HepG2 (cell line): Measurements from ENCODE around the gene CARMIL3. TPM values are rescaled to one million over a fixed set of nuclear protein-coding genes. Genes with fewer than 3 reads are reported as not detected.

Source experiments
- ATAC-seq: fragments of 200-7000 bp; cut with Tn5 transposase; 3 replicates; pipeline ENCODE4 v1.9.1; 2020; ENCODE audit warnings: mild to moderate bottlenecking, moderate library complexity
- BruUV-seq: library from RNA; stranded (reverse); fragments of 400-500 nt; replicated peaks from 2 replicates; lab custom pipeline; 2021; lab: Mats Ljungman, UMichigan
- CTCF ChIA-PET: fragments of 300-600 bp; formaldehyde crosslinking; extraction: SDS; loops from one replicate; lab custom pipeline; 2021; ENCODE audit warnings: low total read pairs, inconsistent platforms, low intra/inter-chr PET ratio; lab: Yijun Ruan, JAX
- POLR2A ChIA-PET: fragments of 350-600 bp; sonication (Branson Sonifier 250); formaldehyde crosslinking; loops from one replicate; lab custom pipeline; 2020; ENCODE audit warnings: antibody characterized with exemption, inconsistent platforms; lab: Yijun Ruan, JAX
- DNase-seq: peaks from one replicate; pipeline ENCODE4 v3.0.0-alpha.2; 2015; ENCODE audit warnings: low spot score
- FAIRE-seq: peaks from 3 replicates; lab custom pipeline; 2011; peaks lifted over from hg19 to GRCh38; lab: Jason Lieb, UNC
- H2AFZ ChIP-seq: one replicate; pipeline ENCODE4 v1.6.1; 2011; ENCODE audit warnings: low read length, inconsistent platforms
- H3K27ac ChIP-seq: fragments of 300-600 bp; 3 replicates; pipeline ENCODE4 v1.8.0; 2011; ENCODE audit warnings: mixed run types, mild to moderate bottlenecking, mixed read lengths, low read length, inconsistent platforms; ENCODE audit not compliant: insufficient read depth; ENCODE audit errors: extremely low read length
- H3K27me3 ChIP-seq, 2 experiments: fragments of 200-600 bp in 1 of 2; 2 replicates in 1 of 2; 3 replicates in 1 of 2; pipeline versions ENCODE4 v1.6.0 to v1.8.0; 2011; ENCODE audit warnings: low read length in 2 of 2, mild to moderate bottlenecking in 2 of 2, moderate library complexity in 2 of 2, inconsistent platforms in 1 of 2; ENCODE audit not compliant: insufficient read depth in 2 of 2, control insufficient read depth in 1 of 2
- H3K36me3 ChIP-seq, 2 experiments: fragments of 200-600 bp in 1 of 2; replicated peaks in 1 of 2; 2 replicates in 1 of 2; 3 replicates in 1 of 2; pipeline versions ENCODE4 v1.5.1 to v1.8.0; 2011; ENCODE audit warnings: low read length in 2 of 2, inconsistent platforms in 1 of 2; ENCODE audit not compliant: insufficient read depth in 2 of 2, control insufficient read depth in 1 of 2
- H3K4me1 ChIP-seq: 2 replicates; pipeline ENCODE4 v1.5.1; 2012; ENCODE audit warnings: low read length, inconsistent platforms; ENCODE audit not compliant: insufficient read depth
- H3K4me2 ChIP-seq: 2 replicates; pipeline ENCODE4 v1.6.0; 2011; ENCODE audit warnings: low read depth, low read length, inconsistent platforms
- H3K4me3 ChIP-seq, 3 experiments: fragments of 200-600 bp in 1 of 3; sonication (generic), shearing (Covaris generic) in 1 of 3; replicated peaks in 1 of 3; 2 replicates each; pipeline ENCODE4 v1.5.1; 2011 to 2016; ENCODE audit warnings: low read length in 3 of 3, inconsistent platforms in 2 of 3, low read depth in 2 of 3, mild to moderate bottlenecking in 2 of 3, control low read depth in 1 of 3, mixed read lengths in 1 of 3; ENCODE audit not compliant: insufficient read depth in 1 of 3
- H3K79me2 ChIP-seq: one replicate; pipeline ENCODE4 v1.6.1; 2011; ENCODE audit warnings: low read length, inconsistent platforms; ENCODE audit not compliant: insufficient read depth
- H3K9ac ChIP-seq: 2 replicates; pipeline ENCODE4 v1.6.0; 2011; ENCODE audit warnings: mild to moderate bottlenecking, low read depth, low read length, inconsistent platforms; ENCODE audit not compliant: insufficient read depth
- H3K9me3 ChIP-seq: 2 replicates; pipeline ENCODE4 v1.5.1; 2012; ENCODE audit warnings: mild to moderate bottlenecking, low read length
- H4K20me1 ChIP-seq: 2 replicates; pipeline ENCODE4 v1.6.0; 2011; ENCODE audit warnings: inconsistent platforms, mild to moderate bottlenecking, low read length, moderate library complexity; ENCODE audit not compliant: insufficient read depth
- AGO2 ChIP-seq: fragments of 200-400 bp; formaldehyde crosslinking; optimal IDR thresholded peaks from 2 replicates; pipeline ENCODE3; 2017; ENCODE audit warnings: mild to moderate bottlenecking, low read depth, low read length, moderate library complexity
- CBX1 ChIP-seq: IDR thresholded peaks from one replicate; pipeline ENCODE4 v1.6.1; 2016; ENCODE audit warnings: antibody characterized with exemption, low read depth
- MTA3 ChIP-seq: sonication (generic); formaldehyde crosslinking; IDR thresholded peaks from 2 replicates; pipeline ENCODE4 v1.4.0; 2020; ENCODE audit warnings: missing genetic modification reagents
- SAFB2 ChIP-seq: sonication (generic); formaldehyde crosslinking; IDR thresholded peaks from 2 replicates; pipeline ENCODE4 v1.5.1; 2020; ENCODE audit warnings: missing genetic modification reagents, low read depth, mild to moderate bottlenecking, borderline replicate concordance
- ZBTB8A ChIP-seq: sonication (generic); formaldehyde crosslinking; IDR thresholded peaks from 2 replicates; pipeline ENCODE4 v1.4.0; 2020; ENCODE audit warnings: mild to moderate bottlenecking, low read depth, missing genetic modification reagents, borderline replicate concordance
- ZNF260 ChIP-seq: sonication (generic); formaldehyde crosslinking; IDR thresholded peaks from 2 replicates; pipeline ENCODE4 v1.4.0; 2020; ENCODE audit warnings: missing genetic modification reagents, low read depth, mild to moderate bottlenecking, borderline replicate concordance
- ZNF484 ChIP-seq: sonication (generic); formaldehyde crosslinking; IDR thresholded peaks from 2 replicates; pipeline ENCODE4 v1.5.1; 2020; ENCODE audit warnings: mild to moderate bottlenecking, low read depth, missing genetic modification reagents, borderline replicate concordance
- ZNF543 ChIP-seq: sonication (generic); formaldehyde crosslinking; IDR thresholded peaks from 2 replicates; pipeline ENCODE4 v1.4.0; 2020; ENCODE audit warnings: mild to moderate bottlenecking, missing genetic modification reagents
- ZNF557 ChIP-seq: sonication (generic); formaldehyde crosslinking; IDR thresholded peaks from 2 replicates; pipeline ENCODE4 v1.4.0; 2020; ENCODE audit warnings: missing genetic modification reagents
- ZNF737 ChIP-seq: sonication (generic); formaldehyde crosslinking; IDR thresholded peaks from 2 replicates; pipeline ENCODE4 v1.5.0; 2020; ENCODE audit warnings: missing genetic modification reagents, mild to moderate bottlenecking, borderline replicate concordance
- WGBS: methylation state at CpG from one replicate; pipeline ENCODE4 v1.1.6; 2017; ENCODE audit warnings: low lambda C conversion rate; 5-methylcytosine and 5-hydroxymethylcytosine counted together
- in situ Hi-C: cut with HindIII; loops from 2 replicates; pipeline ENCODE4 v1.10.0; 2017; ENCODE audit warnings: low pct_unique_long_range_greater_than_20kb; ENCODE audit not compliant: extremely low pct_ligation_motif_present
- intact Hi-C: fragments of 100-400 bp; cut with micrococcal nuclease; formaldehyde crosslinking; loops from one replicate; pipeline ENCODE4 v1.10.0; 2022; ENCODE audit not compliant: unreplicated experiment
- polyA plus RNA-seq, 8 experiments: library from polyadenylated mRNA; depleted of rRNA in 3 of 8; stranded (reverse) in 7 of 8; unstranded in 1 of 8; fragments of >200 nt; fragmentation: Illumina TruSeq in 4 of 8; extraction: Trizol in 4 of 8; gene quantifications; 2 replicates each; pipeline versions ENCODE4 v1.2.1 to v1.2.3, GENCODE V29; 2011 to 2016; ENCODE audit warnings: low read depth in 4 of 8, missing spikeins in 1 of 8, mixed read lengths in 1 of 8; ENCODE audit not compliant: insufficient read depth in 1 of 8
- total RNA-seq, 5 experiments: library from RNA; depleted of rRNA; stranded (reverse); fragments of >200 nt; fragmentation: Illumina TruSeq; extraction: Trizol; gene quantifications; 2 replicates each; pipeline ENCODE4 v1.2.3, GENCODE V29; 2016; ENCODE audit warnings: low read depth in 1 of 5
- TF ChIP-seq, protein P1 (sequence below): sonication (generic); formaldehyde crosslinking; IDR thresholded peaks from 2 replicates; pipeline ENCODE4 v1.5.1; 2020; ENCODE audit warnings: missing genetic modification reagents, mild to moderate bottlenecking, borderline replicate concordance
- TF ChIP-seq, protein P2 (sequence below): sonication (generic); formaldehyde crosslinking; IDR thresholded peaks from 2 replicates; pipeline ENCODE4 v1.4.0; 2020; ENCODE audit warnings: missing genetic modification reagents; ENCODE audit errors: not compliant biosample characterization
- TF ChIP-seq, protein P3 (sequence below): IDR thresholded peaks from 2 replicates; pipeline ENCODE4 v1.6.1; 2018; ENCODE audit warnings: missing genetic modification reagents, mild to moderate bottlenecking, missing compliant biosample characterization
- TF ChIP-seq, protein P4 (sequence below): sonication (generic); formaldehyde crosslinking; IDR thresholded peaks from 2 replicates; pipeline ENCODE4 v1.8.0; 2022; ENCODE audit warnings: mild to moderate bottlenecking, missing genetic modification reagents, moderate library complexity

Gene CARMIL3
- total and polyA plus RNA-seq, 2 of the 13 experiments (the other 11 are each of a cell fraction or from before 2014, with no cell fraction given) = 0.27 to 0.55 TPM

DNA sequence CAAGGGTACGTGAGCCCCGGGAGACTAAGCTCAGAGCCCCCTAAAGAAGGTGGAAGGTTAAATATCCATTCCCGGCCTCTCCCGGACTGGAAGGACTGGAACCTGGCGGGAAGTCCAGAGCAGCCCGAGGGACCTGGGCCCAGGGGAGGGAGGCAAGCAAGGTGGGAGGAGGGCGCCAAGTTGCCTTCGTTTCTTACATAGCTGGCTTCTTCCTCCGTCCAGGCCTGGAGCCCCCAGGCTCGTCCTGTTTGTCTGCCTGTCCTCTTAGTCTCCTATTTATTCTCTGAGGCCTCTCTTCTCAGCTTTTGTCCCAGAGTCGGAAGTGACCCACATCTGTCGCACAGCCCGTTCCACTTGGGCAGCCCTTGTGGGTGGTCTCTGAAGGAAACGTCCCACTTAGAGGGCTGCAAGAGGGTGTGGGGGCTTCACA, 43.0 kb downstream of the CARMIL3 start (continued):
- TF ChIP-seq, protein P1, sequence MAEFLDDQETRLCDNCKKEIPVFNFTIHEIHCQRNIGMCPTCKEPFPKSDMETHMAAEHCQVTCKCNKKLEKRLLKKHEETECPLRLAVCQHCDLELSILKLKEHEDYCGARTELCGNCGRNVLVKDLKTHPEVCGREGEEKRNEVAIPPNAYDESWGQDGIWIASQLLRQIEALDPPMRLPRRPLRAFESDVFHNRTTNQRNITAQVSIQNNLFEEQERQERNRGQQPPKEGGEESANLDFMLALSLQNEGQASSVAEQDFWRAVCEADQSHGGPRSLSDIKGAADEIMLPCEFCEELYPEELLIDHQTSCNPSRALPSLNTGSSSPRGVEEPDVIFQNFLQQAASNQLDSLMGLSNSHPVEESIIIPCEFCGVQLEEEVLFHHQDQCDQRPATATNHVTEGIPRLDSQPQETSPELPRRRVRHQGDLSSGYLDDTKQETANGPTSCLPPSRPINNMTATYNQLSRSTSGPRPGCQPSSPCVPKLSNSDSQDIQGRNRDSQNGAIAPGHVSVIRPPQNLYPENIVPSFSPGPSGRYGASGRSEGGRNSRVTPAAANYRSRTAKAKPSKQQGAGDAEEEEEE = peak; percentile 13; the same call in 1 of the 2 replicates
- 0 out of 2 replicates have a peak, but pooled peaks have one; percentile 9 for TF ChIP-seq ZNF484 (CRISPR knock-in tag)

DNA sequence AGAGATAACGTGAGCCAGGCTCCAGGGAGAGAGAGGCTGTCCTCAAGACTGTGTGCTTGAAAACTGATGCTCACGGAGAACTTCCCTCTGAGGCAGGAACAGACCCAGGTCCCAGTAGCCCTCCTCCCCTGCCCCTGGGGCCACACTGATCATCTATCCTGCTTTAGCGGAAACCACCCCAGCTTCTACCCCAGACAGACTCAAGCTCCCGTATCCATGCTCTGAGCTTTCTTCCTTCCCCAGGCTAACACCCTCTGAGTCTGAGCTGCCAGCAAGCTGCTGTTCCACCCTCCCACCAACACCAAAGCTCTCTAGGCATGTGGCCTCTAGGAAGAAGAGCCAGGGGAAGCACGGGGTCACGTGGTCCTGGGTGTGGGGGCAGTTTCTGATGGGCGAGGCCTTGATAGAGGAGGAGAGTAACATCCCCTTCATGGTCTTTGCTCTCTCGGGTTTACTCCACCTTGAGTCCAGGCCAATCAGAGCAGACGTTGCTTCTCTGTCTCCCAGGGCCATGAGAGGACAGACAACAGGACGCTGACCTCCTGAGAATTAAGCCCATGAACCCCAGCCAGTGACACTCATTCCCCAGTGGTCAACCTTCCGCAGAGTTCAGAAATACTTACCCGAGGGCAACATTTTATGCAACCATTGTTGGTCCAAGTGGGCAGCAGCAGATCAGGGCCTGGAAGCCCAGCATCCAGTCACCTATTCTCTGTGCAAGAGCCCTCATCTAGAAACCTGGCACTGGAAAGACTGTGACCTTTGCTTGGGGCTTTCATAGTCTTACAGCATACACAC, 43.7 kb downstream of the CARMIL3 start:
- intact Hi-C loops (loop anchor here (1.0 kb wide), 3 partner anchors 13 to 46 kb away; partner anchors contain the start of genes DCAF11, EMC9 and NRL), in situ Hi-C loops (no loop called here)
- Histone ChIP-seq H3K4me3 (peak overlapping the region; percentile 86 to 98 (median 97)), H3K79me2 (peaks cover 28% of the 10 kb centered on the region), H3K27ac (peak overlapping the region; percentile 87), H3K36me3 (peaks cover 30 to 35% of the 10 kb centered on the region in 2 experiments), H3K9ac (peak overlapping the region; percentile 99), H3K9me3 (no peaks in the 10 kb centered on the region), H3K4me1 (peaks cover 64% of the 10 kb centered on the region), H3K4me2 (peak overlapping the region; percentile 99), H4K20me1 (0 out of 2 replicates have a peak, but pooled peaks cover 4% of the 10 kb centered on the region), H2AFZ (no peak overlapping the region), H3K27me3 (peaks cover 0 to 6% of the 10 kb centered on the region in 2 experiments; a peak in 1 of 5 replicates)
- ATAC-seq (peak; percentile 77), DNase-seq (peak; percentile 100), FAIRE-seq (peak; percentile 100)
- ChIA-PET POLR2A (interaction anchor here (0.5 to 14.4 kb wide), 51 partner anchors 9 to 1113 kb away, joined by 3 to 627 read pairs (median 8); partner anchors contain the start of genes ACIN1, AJUBA, C14orf119 and CARMIL3), CTCF (interaction anchor here (3.3 kb wide), 1 partner anchor 13 kb away, joined by 10 read pairs; no protein-coding TSS in a partner anchor)
- WGBS = 0% methylated on average over 12 of the region's 12 CpGs
- BruUV-seq = no TSS peak
- peak; percentile 99 for TF ChIP-seq ZBTB8A (CRISPR knock-in tag)
- TF ChIP-seq ZNF260 (CRISPR knock-in tag) = peak; percentile 82; the same call in 1 of the 2 replicates
- peak; percentile 99 for TF ChIP-seq ZNF557 (CRISPR knock-in tag)
- no peak for TF ChIP-seq AGO2
- TF ChIP-seq ZNF543 (CRISPR knock-in tag) = peak; percentile 98
- TF ChIP-seq CBX1 = peak; percentile 99
- TF ChIP-seq, protein P2, sequence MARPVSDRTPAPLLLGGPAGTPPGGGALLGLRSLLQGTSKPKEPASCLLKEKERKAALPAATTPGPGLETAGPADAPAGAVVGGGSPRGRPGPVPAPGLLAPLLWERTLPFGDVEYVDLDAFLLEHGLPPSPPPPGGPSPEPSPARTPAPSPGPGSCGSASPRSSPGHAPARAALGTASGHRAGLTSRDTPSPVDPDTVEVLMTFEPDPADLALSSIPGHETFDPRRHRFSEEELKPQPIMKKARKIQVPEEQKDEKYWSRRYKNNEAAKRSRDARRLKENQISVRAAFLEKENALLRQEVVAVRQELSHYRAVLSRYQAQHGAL (CRISPR knock-in tag) = no peak
- TF ChIP-seq MTA3 = no peak
- peak; percentile 99; the same call in 1 of the 2 replicates for TF ChIP-seq SAFB2 (CRISPR knock-in tag)
- TF ChIP-seq, protein P3, sequence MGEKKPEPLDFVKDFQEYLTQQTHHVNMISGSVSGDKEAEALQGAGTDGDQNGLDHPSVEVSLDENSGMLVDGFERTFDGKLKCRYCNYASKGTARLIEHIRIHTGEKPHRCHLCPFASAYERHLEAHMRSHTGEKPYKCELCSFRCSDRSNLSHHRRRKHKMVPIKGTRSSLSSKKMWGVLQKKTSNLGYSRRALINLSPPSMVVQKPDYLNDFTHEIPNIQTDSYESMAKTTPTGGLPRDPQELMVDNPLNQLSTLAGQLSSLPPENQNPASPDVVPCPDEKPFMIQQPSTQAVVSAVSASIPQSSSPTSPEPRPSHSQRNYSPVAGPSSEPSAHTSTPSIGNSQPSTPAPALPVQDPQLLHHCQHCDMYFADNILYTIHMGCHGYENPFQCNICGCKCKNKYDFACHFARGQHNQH (CRISPR knock-in tag) = peak; percentile 98
- TF ChIP-seq, protein P4, sequence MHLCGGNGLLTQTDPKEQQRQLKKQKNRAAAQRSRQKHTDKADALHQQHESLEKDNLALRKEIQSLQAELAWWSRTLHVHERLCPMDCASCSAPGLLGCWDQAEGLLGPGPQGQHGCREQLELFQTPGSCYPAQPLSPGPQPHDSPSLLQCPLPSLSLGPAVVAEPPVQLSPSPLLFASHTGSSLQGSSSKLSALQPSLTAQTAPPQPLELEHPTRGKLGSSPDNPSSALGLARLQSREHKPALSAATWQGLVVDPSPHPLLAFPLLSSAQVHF (CRISPR knock-in tag) = no peak
- TF ChIP-seq ZNF737 = no peak
